HG03066 (cell line): Measurements from ENCODE around the gene FLOT1.
A peak's percentile ranks its signal among the peaks of the same experiment; 100 is the strongest.

Experiments
- ATAC-seq: cut with Tn5 transposase; IDR thresholded peaks from one replicate; pipeline ENCODE4 v1.9.1; 2021; ENCODE audit warnings: low read depth; ENCODE audit not compliant: unreplicated experiment

Gene FLOT1

DNA sequence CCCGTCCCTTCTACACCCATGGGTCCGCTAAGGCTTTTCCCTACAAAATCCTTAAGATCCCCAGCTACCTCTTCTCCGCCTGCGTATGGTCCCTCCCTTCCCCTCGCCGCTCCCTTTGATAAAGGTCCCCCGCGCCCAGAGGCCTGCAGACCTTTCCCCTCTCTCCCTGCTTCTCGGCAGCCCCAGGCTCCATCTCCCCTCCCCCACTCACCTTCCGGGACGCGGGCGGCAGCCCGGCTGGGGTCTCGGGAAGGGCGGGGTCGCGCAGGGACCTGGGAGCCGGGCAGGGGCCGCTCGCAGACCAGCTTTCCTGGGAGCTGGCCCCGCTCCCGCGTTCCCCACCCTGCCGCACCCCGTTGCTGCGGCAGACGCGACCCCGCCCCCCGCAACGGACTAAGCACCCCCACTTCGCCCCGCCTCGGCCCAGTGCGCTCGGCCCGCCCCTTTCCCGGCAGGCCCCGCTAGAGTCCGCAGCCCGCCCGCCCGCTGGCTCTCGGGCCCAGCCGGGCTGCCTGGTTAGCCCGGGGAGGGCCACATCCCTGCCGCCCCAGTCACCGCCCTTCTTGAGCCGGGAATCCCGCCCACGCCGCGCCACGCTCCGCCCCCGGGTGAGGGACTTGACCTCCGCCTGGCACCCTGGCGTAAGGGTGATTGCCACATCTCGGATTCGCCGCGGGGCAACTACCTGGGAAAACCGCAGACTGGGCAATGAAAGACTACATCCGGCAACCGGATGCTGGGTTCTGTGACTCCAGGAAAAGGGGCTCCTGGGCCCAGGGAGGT lies at the start of gene FLOT1:
TSS of gene FLOT1 (minus strand) at position 372 of the 783 bp plus-strand sequence. CDS start 498 bp downstream, outside the sequence.
- ATAC-seq = peak; percentile 67

- ATAC-seq = no peak
Measured at GRCh38 chr6:30790724-30791383, 48.4 kb upstream of the FLOT1 start.

DNA sequence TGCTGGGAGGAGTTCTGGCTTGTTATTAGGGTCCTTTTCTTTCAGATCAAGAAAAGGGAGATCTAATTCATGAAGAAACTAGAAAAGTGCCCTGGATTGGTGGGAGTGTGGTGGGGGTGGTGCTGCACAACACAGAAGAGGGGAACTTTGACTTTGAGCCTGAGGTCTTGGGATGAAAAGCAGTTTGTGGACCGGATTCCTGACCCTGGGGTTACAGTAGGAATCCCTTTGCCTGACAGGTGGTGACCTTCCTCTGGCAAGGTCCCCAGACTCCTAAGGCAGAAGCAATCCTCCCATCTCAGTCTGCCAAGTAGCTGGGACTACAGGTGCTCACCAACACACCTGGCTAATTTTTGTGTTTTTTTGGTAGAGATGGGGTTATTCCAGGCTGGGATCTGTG lies 47.1 kb upstream of the FLOT1 start:
- no peak for ATAC-seq

GRCh38 chr6:30787954-30788353 lies 45.5 kb upstream of the FLOT1 start:
- no peak for ATAC-seq

DNA sequence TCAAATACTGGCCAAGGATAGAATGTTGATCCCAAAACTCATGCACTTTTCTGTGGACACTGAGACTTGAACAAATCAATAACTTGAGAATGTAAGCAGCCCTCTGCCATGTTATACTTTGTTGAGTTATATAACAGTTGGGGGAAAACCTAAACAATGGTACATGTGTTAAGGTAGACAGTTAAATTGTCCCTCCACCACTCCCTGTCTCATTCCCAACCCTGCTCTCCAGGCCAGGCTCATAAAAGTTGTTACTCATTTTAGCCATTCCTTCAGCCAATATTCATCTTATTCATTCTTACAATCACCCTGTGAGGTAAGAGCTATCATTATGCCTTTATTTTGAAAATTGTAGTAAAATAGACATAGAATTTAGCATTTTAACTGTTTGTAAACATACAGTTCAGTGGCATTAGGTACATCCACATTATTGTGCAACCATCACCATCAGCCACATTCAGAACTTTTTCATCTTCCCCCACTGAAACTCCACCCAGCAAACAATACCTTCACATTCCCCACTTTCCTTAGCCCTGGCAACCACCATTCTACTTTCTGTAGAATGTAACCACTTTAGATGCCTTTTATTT lies 40.0 kb upstream of the FLOT1 start:
- ATAC-seq = no peak

- ATAC-seq = no peak
Measured at GRCh38 chr6:30781743-30782424, 39.4 kb upstream of the FLOT1 start.

DNA sequence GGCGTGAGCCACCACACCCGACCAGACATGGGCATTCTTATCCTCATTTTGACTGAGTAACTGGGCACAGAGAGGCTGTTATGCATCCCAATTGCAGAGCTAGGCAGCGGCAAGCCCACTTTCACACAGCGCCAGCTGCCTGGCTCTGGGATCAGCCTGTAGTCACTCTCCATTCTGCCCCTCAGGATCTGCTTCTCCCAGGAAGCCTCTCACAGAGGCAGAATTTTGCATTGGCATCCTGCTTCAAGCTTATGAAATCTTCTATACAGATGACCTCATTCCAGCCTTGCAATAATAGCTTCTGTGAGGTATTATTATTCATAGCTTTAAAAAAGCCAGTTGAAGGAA lies 38.9 kb upstream of the FLOT1 start:
- ATAC-seq = no peak

DNA sequence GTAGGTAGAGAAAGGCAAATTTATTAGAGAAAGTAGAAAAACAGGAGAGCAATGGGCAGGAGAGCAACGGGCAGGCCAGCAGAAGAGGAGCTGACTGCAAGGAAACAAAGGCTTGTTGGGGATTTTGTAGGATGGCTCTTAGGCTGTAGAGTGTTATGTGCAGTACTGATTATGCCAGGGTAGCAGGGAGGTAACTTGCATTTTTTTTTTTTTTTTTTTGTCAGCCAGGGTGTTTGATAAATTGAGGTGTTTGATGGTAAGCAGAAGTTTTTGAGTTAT lies 38.1 kb upstream of the FLOT1 start:
- ATAC-seq = no peak

- ATAC-seq = no peak
Measured at GRCh38 chr6:30779850-30780641, 37.6 kb upstream of the FLOT1 start.

DNA sequence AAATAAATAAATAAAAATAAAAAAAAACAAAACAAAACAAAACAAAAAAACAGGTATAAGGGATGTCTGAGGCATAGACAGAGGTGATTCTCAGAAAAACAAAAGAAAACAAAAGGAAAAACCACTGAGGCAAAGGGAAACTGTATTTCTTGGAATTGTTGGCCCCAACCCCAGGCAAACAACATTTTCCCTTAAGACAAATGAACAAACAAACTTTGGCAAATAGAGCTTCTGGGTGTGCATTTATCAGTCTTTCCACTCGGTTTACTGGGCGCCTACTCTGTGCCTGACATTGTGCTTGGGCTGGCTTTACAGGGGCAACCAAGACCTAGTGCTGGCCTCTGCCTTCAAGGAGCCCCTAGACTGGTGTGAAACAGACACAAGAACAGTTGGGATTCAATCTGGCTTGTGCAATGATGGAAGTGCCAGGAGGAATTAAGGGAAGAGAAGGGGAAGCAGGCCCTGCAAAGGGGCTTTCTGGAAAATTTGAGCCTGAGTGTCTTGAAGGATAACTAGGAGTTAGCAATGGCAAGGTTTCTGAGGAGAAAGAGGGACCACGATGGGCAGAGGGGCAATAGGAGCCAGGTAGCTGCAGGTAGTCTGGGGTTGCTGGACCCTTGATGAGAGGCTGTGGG lies 35.6 kb upstream of the FLOT1 start:
- no peak for ATAC-seq

- ATAC-seq = no peak
Measured at GRCh38 chr6:30777155-30777485, 34.6 kb upstream of the FLOT1 start.

- no peak for ATAC-seq
Measured at GRCh38 chr6:30776390-30777154, 34.1 kb upstream of the FLOT1 start.

DNA sequence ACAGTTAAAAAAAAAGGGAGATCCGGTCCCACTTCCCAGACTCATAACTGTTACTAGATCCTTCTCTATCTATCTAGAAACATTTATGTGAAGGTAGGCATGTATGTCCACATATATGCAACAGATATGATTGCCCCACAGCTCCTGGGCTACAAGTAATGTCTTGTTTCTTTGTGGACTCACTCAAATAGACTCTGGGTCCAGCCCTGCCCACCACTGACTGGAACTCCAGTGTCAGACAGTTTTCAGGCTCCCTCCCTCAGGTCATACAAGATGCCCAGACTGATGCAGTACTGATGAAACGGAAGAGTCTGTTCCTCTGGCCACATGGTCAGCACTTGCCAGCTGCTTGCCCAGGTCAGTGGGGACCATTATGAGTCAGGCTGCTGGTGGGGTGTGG lies 32.6 kb upstream of the FLOT1 start:
- no peak for ATAC-seq

DNA sequence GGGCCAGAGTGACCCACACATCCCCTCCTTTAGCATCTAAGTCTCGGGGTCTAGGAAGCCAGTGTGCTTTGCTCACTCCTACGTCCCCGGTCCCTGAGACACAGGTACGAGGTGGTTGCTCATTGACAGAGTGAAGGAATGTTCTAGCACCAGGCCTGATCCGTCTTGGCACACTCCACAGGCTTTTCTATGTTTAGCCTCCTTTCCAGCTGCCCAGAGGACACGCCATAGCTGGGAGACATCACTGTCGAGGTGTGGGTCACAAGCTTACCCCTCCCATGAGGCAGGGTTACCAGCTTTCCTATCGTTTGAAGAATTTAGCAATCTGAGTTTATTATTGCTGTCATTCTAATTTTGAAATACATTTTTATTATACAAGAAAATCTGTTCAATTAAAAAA lies 32.2 kb upstream of the FLOT1 start:
- ATAC-seq = no peak

- no peak for ATAC-seq
Measured at GRCh38 chr6:30770592-30770991, 28.1 kb upstream of the FLOT1 start.

DNA sequence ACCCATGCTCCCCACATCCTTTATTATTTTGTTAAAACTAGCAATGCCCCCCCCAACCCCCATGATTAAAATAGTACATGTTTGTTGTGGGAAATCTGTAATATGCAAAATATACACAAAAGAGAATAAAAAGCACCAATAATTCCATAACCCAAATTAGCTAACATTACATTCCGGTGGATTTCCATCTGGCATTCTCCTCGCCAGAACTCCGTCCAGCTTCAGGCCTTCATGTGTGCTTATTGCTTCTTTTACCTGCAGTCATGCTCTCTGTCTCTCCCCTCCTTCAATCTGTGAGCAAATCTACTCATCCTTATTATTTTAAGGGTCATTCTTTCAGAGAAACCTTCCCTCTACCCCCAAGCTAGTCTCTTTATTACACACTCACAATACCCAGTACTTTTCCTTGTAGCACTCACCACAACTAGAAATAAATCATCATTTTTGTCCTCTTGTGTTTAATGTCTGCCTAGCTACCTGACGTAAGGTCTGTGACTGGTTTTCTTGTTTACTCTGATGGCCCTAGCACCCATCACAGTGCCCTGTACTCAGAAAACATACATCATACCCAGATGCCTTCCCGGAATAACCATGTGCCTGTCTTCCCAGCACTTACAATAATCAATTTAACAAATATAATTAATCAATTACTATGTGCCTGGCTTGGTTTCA lies 27.5 kb upstream of the FLOT1 start:
- no peak for ATAC-seq

- ATAC-seq = no peak
Measured at GRCh38 chr6:30769088-30769852, 26.8 kb upstream of the FLOT1 start.

DNA sequence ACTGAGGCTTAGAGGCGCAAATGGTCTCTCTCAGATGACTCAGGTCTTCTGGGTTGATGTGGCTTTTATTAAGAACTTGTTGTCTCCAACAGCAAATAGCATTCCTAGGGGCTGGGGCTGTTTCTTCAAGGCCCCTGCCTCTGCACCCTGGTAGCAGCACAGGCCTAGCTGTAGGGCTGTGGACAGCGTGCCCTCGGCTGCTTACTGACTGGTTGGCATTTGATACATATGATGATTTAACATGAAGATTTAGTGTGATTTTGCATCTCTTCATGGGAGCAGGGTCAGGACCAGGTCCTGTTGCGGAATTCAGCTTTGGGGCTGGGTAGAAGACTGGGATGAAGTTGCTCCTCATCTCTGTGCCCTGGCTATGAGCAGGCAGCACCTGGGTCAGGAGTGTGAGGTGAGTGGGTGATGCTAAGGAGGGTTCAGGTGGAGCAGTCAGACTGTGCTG lies 26.2 kb upstream of the FLOT1 start:
- ATAC-seq = no peak
